G401.6 (cell line): Measurements from ENCODE around the gene CFAP57.
"Not testable (repeated sequence)": the region's sequence is repeated elsewhere in the genome, so short reads cannot be mapped to it uniquely, and the experiment has no call there.

Experiments
- FAIRE-seq: peaks from 2 replicates; lab custom pipeline; 2012; peaks lifted over from hg19 to GRCh38; lab: Jason Lieb, UNC

Gene CFAP57

GRCh38 chr1:43171876-43172526 is at the start of gene CFAP57, which contains the start of gene EBNA1BP2:
Gene CFAP57, plus strand, starts transcription at chr1:43172330. Its CDS starts 424 bp downstream, at chr1:43172754.
Gene EBNA1BP2, minus strand, starts transcription at chr1:43172290. Its CDS starts 172 bp downstream, at chr1:43172118.
- FAIRE-seq: peak; percentile 27

- no peak for FAIRE-seq
Measured at GRCh38 chr1:43123031-43123430, 49.1 kb upstream of the CFAP57 start.

GRCh38 chr1:43128816-43129215 is 43.3 kb upstream of the CFAP57 start:
- FAIRE-seq: no peak

GRCh38 chr1:43129426-43129825 is 42.7 kb upstream of the CFAP57 start:
- FAIRE-seq: no peak

- no peak for FAIRE-seq
Measured at GRCh38 chr1:43134068-43134467, 38.1 kb upstream of the CFAP57 start.

- FAIRE-seq: no peak
Measured at GRCh38 chr1:43134640-43135039, 37.5 kb upstream of the CFAP57 start.

GRCh38 chr1:43135857-43136781 is 36.0 kb upstream of the CFAP57 start:
- no peak for FAIRE-seq

- no peak for FAIRE-seq
Measured at GRCh38 chr1:43137445-43138052, 34.6 kb upstream of the CFAP57 start.

GRCh38 chr1:43139295-43139694 is 32.8 kb upstream of the CFAP57 start:
- FAIRE-seq: not testable (repeated sequence)

GRCh38 chr1:43140010-43140409 is 32.1 kb upstream of the CFAP57 start:
- FAIRE-seq: no peak

GRCh38 chr1:43140583-43140982 is 31.5 kb upstream of the CFAP57 start:
- no peak for FAIRE-seq

GRCh38 chr1:43143441-43143888 is 28.7 kb upstream of the CFAP57 start:
- peak; percentile 23 for FAIRE-seq

- no peak for FAIRE-seq
Measured at GRCh38 chr1:43144237-43144636, 27.9 kb upstream of the CFAP57 start.

GRCh38 chr1:43147625-43148327 is 24.4 kb upstream of the CFAP57 start:
- peak; percentile 98 for FAIRE-seq

GRCh38 chr1:43149889-43150288 is 22.2 kb upstream of the CFAP57 start:
- no peak for FAIRE-seq

GRCh38 chr1:43152866-43153265 is 19.3 kb upstream of the CFAP57 start:
- peak; percentile 11 for FAIRE-seq

- no peak for FAIRE-seq
Measured at GRCh38 chr1:43153443-43153842, 18.7 kb upstream of the CFAP57 start.

- no peak for FAIRE-seq
Measured at GRCh38 chr1:43156026-43156425, 16.1 kb upstream of the CFAP57 start.

- FAIRE-seq: no peak
Measured at GRCh38 chr1:43165162-43165561, 7.0 kb upstream of the CFAP57 start.

GRCh38 chr1:43165765-43166164 is 6.4 kb upstream of the CFAP57 start:
- no peak for FAIRE-seq

- no peak for FAIRE-seq
Measured at GRCh38 chr1:43171312-43171875, 736 bp upstream of the CFAP57 start.

- no peak for FAIRE-seq
Measured at GRCh38 chr1:43172527-43172972, 420 bp downstream of the CFAP57 start.
